GM21526 (cell line): Measurements from ENCODE around the gene SPRY1.

Experiments used
- ATAC-seq: cut with Tn5 transposase; IDR thresholded peaks from one replicate; pipeline ENCODE4 v1.9.1; 2021; ENCODE audit warnings: moderate library complexity; ENCODE audit not compliant: unreplicated experiment, low FRiP score

The SPRY1 gene

GRCh38 chr4:123378794-123379193 is 17.8 kb upstream of the SPRY1 start:
- ATAC-seq, result no peak

DNA sequence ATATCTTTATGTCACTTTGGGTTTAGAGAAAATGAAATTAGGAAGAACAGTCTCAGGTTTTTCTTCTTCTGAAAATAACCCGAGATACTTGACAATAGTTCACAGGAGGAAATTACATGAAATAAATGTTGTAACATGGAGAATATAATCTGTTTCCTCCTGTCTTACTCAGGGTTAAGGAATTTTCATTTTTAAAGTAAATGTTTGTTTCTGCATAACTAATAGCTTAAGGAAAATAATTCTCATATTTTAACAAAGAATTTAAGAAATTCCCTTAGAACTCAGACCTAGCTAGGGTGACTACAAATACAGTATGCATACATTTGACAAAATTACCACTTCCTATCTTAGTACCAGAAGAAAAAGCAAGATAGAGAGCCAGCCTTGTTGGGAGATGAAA is 17.2 kb upstream of the SPRY1 start:
- ATAC-seq, result no peak

DNA sequence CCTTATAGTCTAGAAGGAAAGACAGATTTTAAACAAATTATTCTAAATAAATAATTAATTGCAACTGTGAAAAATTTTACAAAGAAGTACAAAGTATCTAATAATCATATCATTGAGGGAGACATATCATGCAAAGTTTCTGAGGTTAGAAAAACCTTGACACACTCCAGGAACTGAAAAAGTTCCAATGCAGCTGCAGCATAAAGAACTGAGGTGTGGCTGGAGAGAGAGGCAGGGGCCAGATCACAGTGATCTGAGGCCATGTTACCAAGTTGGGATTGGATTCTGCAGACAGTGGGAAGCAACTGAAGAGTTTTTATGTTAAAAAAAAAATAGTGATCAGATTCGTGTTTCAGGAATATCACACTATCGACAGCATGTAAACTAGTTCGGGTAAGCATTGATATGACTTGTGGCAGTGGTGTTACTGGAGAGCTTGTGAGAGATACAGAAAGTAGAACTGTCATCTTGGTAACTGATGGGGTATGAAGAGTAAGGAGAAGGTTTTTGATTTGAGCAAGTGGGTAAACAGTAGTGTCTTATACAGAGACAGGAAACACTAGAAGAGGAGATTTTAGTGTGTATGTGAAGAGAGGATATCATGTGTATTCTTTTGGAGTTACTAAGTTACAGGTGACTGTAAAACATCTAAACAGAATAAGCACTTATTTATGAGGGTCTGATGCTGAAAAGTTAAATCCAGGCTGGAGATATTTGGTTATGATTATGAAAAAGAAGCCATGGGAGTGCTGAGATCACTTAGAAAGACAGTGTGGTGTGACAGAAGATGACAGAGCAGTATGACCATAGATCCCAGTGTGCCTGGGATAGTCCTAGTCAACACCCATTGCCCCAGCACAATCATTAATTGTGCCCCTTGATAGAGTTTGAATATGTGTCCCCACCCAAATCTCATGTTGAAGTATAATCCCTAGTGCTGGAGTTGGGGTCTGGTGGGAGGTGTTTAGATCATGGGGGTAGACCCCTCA is 15.6 kb upstream of the SPRY1 start:
- no peak for ATAC-seq

DNA sequence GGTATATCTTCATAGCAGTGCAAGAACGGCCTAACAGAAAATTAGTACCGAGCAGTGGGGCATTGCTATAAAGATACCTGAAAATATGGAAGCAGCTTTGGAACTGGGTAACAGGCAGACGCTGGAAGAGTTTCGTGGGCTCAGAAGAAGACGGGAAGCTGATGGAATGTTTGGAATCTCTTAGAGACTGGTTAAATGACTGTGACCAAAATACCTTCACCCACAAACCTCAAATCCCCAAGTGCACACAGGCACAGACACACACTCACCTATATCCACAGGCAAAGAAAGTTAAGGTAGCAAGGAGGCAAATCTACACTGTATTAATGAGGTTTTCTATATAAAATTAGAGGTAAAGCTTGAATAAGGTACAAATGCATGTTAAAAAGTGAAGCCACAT is 14.6 kb upstream of the SPRY1 start:
- ATAC-seq, result no peak

- no peak for ATAC-seq
Observed at GRCh38 chr4:123383566-123383965, 13.0 kb upstream of the SPRY1 start.

GRCh38 chr4:123386609-123387008 is 10.0 kb upstream of the SPRY1 start:
- ATAC-seq, result no peak

GRCh38 chr4:123390846-123391456 is 5.6 kb upstream of the SPRY1 start:
- ATAC-seq, result no peak

DNA sequence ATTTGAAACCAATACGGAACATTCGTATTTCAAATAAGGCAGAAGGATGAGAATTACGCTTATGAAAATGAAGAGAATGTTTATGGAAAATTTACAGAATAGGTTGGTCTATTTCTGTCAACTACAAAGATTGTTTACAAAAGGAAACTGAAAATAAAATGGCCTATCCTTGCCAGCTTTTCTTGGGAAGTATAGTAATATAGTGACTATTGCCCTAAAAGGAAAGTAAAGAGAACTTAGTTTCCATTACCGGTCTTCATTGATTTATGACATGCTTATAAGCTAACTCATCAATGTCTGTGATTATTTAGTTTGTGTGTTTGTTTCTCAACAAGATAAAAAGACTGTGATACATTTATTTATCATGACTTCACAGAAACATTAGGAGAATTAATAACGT is 2.9 kb upstream of the SPRY1 start:
- ATAC-seq, result no peak

DNA sequence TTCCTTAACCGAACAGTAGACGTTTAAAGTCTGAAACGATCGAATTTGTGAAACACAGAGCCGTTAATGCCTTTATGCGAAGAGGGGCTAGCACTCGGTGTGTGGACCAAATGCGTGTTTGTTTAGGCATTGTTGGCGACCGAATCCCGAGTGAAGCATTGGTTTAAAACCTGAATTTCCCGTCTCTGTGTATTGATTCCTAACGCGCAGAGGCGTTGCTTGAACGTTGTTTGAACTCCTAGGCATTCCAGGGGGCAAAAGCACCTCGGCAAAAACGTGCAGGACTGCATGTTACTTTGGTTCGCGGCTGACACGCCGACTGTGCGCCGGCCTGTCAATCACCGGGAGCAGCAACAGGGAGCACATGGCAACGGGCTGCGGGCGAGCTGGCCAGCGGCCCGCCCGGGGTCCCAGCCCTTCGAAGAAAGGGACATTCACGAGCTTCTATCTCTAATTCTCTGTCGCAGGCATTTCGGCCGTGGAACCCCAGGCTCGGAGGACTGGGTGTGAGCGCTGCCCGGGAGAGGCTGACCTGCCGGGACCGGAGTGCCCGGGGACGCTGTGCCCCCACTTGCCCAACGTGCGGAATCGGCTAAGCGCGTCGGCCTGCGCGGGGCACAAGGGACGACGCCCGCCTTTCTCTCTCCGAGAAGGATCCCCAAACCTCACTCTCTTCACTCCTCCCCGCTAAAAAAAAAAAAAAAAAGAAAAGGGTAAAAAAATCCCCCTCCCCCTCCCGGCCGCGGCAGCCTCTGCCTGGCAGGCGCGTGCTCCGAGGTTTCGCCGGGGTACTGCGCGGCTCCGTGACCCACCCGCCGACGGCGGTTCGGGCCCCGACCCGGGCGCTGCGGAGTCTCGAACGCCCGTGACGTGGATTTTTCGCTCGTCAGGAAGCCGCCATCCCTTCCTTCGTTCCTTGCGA is 810 bp downstream of the SPRY1 start:
- peak; percentile 14 for ATAC-seq

DNA sequence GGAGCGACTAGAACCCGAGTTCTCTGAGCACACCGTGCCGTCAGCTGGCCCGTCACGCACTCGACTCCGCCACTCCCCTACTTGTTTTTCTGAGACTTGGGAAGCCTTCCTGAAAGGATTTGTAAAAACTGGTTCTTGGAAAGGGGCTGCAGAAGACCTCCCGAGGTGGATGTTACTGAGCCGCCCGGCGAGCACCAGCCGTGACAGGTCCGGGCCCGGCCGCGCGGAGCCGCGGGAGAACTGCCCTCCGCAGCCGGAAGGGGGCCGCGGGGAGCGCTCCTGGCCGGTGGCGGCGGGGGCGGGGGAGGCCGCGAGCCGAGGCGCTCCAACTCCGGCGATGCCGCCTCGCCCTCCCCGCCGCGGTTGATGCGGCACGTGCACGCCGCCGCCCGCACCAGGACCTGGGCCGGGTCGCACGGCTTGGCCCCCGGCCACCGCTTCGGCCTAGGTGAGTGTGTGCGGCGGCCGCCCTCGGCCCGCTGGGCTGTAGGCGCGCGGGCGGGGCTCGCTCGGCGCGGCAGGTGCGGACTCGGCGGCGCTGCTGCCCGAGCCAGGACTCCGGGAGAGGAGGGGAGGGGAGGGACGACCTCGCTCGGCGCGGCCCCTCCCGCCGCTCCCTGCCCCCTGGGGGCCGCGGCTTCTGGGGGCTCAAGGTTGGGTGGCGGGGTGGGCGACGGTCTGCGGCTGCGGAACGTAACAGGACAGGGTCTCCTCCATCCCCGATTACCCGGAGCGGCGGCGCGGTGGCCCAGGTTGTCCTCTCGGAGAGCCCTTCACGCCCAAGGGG is 1.7 kb downstream of the SPRY1 start:
- peak; percentile 68 for ATAC-seq

GRCh38 chr4:123398853-123399626 is 2.4 kb downstream of the SPRY1 start:
- no peak for ATAC-seq

DNA sequence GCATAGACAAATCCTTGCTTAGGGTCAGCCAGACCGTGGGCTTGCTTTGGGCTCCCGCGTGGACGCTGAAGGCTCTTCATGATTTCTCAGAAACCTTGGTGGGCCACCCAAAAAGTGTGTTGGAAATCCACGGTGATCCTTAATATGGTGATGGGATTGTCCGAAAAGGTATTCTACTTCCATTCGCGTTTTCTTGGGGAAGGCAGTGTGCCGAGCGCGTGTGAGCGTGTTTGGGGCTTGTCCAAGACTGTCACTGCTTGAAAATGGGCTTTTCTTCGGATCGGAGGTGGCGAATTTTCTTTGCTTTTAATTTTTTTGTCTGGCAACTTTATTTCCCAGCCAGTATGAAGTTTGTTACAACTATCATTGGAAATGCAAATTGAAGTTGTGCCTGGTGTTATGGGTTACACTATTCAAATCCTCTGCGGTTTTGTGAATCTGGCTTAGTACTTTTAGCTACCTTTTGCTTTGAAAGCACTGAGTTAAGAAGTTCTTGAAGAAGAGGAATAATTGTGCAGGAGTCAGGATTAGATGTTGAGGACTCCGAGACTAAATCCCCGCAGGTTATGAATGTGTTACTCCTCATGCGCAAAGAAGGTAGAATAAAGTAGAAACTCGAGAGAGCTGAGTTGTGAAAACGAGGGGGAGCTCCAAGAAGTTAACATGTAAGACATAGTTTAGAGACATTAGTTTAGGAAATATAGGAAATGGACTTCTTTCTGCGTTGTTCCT is 3.2 kb downstream of the SPRY1 start:
- no peak for ATAC-seq

DNA sequence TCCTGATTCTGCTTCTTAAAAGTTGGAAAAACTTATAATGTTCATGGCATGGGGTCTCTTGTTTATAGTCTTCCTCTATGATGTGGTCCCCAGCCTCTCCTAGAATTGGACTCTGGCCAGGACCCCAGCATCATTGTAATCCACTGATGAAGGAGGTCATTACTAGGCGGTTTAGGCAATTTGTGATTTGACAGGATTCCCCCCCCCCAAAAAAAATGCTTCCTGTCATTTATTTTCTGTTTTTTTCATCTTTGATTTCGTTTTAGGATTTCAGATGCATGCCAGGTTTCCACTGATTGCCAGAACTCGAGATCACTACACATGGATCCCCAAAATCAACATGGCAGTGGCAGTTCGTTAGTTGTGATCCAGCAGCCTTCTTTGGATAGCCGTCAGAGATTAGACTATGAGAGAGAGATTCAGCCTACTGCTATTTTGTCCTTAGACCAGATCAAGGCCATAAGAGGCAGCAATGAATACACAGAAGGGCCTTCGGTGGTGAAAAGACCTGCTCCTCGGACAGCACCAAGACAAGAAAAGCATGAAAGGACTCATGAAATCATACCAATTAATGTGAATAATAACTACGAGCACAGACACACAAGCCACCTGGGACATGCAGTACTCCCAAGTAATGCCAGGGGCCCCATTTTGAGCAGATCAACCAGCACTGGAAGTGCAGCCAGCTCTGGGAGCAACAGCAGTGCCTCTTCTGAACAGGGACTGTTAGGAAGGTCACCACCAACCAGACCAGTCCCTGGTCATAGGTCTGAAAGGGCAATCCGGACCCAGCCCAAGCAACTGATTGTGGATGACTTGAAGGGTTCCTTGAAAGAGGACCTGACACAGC is 4.9 kb downstream of the SPRY1 start:
- ATAC-seq, result no peak

DNA sequence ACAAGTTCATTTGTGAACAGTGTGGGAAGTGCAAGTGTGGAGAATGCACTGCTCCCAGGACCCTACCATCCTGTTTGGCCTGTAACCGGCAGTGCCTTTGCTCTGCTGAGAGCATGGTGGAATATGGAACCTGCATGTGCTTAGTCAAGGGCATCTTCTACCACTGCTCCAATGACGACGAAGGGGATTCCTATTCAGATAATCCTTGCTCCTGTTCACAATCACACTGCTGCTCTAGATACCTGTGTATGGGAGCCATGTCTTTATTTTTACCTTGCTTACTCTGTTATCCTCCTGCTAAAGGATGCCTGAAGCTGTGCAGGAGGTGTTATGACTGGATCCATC is 5.5 kb downstream of the SPRY1 start:
- no peak for ATAC-seq

DNA sequence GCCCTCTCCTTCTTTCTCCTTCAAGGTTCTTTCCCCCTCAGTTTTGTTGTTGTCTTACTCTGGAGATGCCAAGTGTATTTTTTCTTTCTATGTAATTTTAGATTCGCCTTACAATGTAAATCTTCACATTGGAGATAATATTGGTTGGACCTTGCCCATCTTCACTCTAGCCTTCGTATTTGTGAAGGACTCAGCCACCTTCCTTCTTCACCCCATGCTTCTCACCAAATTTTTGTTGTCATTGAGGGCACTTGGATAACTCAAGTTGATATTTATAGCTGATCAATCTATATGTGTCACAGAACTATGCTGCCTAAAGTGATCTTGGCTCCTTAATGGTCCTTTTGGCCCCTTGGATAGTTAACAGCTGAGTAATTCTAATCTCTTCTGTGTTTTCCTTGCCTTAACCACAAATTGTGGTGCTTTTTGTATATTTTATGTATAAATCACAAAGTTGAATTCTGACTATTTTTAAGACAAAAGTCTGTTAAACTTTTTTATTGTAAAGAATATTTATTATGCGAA is 6.5 kb downstream of the SPRY1 start:
- ATAC-seq, result no peak

DNA sequence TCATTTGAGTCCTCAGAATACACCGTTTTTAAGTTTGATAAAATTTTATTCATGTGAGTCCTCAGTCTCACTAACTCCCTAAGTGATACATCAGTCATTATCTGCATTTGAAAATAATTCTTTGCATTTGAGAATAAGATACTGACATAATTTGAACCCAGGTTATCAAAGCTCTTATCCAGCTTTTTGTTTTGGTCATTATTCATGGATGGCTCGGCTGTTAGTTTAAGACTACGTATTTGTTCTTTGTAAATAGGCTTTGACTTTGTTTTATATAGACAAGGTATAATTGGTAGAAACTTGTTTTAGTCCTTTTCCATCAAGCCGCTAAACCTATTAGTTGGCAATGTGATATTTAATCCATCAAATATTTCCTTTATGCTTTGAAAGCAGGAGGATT is 7.9 kb downstream of the SPRY1 start:
- no peak for ATAC-seq

DNA sequence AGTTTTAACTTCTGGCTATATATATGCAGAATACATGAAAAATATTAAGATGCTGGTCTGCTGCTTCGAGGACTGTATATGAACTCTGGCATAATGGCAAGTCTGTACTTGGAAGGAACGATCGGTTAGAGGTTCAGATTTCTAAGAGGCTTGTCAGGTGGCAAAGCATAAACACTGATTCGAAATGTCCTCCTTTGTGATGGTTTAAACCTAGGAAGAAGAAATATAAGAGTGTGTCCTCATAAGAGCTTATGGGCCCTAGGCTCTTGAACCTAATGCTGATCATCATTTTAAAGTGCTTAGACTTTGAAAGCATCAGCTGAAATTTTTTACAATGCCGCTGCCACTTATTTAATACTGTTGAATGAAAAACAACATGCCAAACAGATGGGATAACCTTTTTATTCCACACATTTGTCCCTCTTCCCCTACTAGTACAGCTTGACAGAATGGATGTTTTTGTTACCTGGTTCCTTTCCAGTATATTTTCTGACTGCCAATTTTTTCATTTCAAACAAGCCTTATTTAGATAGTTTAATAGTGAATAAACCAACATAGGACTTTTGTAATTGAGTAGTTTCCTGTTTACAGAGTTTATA is 8.8 kb downstream of the SPRY1 start:
- ATAC-seq, result no peak
